Measurements from ENCODE around the gene IGHMBP2. TPM values are rescaled to one million over a fixed set of nuclear protein-coding genes. Genes with fewer than 3 reads are reported as not detected.
"Not testable (repeated sequence)": the region's sequence is repeated elsewhere in the genome, so short reads cannot be mapped to it uniquely, and the experiment has no call there.

The IGHMBP2 gene
- total RNA-seq, 1 donor from 2014 or later, result 18.1 TPM

DNA sequence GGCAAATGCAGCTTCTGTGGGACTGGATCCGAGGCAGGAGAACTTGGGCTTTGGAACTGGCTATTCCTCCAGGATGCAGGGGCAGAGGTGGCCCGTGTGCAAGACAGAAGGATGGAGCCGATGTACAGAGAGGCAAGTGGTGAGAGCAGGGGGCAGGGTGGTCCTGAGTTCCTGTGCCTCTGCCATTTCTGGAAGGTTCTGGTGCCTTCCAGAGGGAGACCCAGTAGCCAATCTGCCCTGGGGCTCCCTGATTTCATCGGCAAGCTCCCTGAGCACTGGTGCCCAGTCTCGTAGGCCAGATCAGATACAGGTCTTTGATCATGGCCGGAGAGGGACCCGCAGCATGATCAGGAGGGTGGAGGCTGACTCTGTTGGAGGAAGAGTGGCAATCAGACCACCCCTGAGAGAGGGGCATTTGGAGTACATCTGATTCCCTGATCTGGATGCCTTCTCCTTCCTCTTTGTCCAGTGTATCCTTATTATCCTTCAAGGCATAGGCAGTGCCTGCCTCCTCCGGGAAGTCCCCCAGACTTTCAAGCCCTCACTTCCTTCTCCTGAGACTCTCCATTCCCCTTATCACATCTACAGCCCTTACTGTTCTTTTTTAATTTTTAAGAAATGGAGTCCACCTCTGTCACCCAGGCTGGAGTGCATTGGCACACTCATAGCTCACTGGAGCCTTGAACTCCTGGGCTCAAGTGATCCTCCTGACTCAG, 67.4 kb downstream of the IGHMBP2 start:
- TF ChIP-seq, protein P1, sequence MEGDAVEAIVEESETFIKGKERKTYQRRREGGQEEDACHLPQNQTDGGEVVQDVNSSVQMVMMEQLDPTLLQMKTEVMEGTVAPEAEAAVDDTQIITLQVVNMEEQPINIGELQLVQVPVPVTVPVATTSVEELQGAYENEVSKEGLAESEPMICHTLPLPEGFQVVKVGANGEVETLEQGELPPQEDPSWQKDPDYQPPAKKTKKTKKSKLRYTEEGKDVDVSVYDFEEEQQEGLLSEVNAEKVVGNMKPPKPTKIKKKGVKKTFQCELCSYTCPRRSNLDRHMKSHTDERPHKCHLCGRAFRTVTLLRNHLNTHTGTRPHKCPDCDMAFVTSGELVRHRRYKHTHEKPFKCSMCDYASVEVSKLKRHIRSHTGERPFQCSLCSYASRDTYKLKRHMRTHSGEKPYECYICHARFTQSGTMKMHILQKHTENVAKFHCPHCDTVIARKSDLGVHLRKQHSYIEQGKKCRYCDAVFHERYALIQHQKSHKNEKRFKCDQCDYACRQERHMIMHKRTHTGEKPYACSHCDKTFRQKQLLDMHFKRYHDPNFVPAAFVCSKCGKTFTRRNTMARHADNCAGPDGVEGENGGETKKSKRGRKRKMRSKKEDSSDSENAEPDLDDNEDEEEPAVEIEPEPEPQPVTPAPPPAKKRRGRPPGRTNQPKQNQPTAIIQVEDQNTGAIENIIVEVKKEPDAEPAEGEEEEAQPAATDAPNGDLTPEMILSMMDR (IDR thresholded peaks at IDR 0.05), result no peak
- no peaks in the 10 kb centered on the region for H3K36me3 Mint-ChIP-seq (ENCODE audit: low read depth)
- no peaks in the 10 kb centered on the region for H3K4me1 Mint-ChIP-seq (ENCODE audit: low read depth)
- peak; percentile 56 for DNase-seq (ENCODE audit: low spot score)
- no peaks in the 10 kb centered on the region for H3K9me3 Mint-ChIP-seq (ENCODE audit: low read depth)
- H3K4me3 Mint-ChIP-seq (ENCODE audit: unreplicated experiment), result no peak overlapping the region
- no peak overlapping the region for H3K27ac Mint-ChIP-seq (ENCODE audit: unreplicated experiment)
- peaks cover 16% of the 10 kb centered on the region for H3K27me3 Mint-ChIP-seq (ENCODE audit: low read depth)

GRCh38 chr11:68973219-68973618, 69.5 kb downstream of the IGHMBP2 start:
- Mint-ChIP-seq H3K9me3 (ENCODE audit: low read depth) (no peaks in the 10 kb centered on the region), H3K27me3 (ENCODE audit: low read depth) (peaks cover 23% of the 10 kb centered on the region), H3K4me3 (ENCODE audit: unreplicated experiment) (no peak overlapping the region), H3K4me1 (ENCODE audit: low read depth) (no peaks in the 10 kb centered on the region), H3K36me3 (ENCODE audit: low read depth) (no peaks in the 10 kb centered on the region), H3K27ac (ENCODE audit: unreplicated experiment) (no peak overlapping the region)
- DNase-seq (ENCODE audit: low spot score), result peak; percentile 10
- TF ChIP-seq, protein P1 (IDR thresholded peaks at IDR 0.05), result no peak

- not testable (repeated sequence) for H3K4me3 Mint-ChIP-seq (ENCODE audit: unreplicated experiment); H3K36me3 Mint-ChIP-seq (ENCODE audit: low read depth); H3K27ac Mint-ChIP-seq (ENCODE audit: unreplicated experiment); H3K4me1 Mint-ChIP-seq (ENCODE audit: low read depth); H3K9me3 Mint-ChIP-seq (ENCODE audit: low read depth)
- peaks cover 25% of the 10 kb centered on the region for H3K27me3 Mint-ChIP-seq (ENCODE audit: low read depth)
- peak; percentile 9 for DNase-seq (ENCODE audit: low spot score)
Observed at GRCh38 chr11:68973706-68974105, 70.0 kb downstream of the IGHMBP2 start.

GRCh38 chr11:68974421-68975194, 70.9 kb downstream of the IGHMBP2 start:
- Mint-ChIP-seq H3K36me3 (ENCODE audit: low read depth) (no peaks in the 10 kb centered on the region), H3K27me3 (ENCODE audit: low read depth) (peaks cover 29% of the 10 kb centered on the region), H3K9me3 (ENCODE audit: low read depth) (no peaks in the 10 kb centered on the region), H3K4me1 (ENCODE audit: low read depth) (no peaks in the 10 kb centered on the region), H3K27ac (ENCODE audit: unreplicated experiment) (no peak overlapping the region), H3K4me3 (ENCODE audit: unreplicated experiment) (no peak overlapping the region)
- TF ChIP-seq, protein P1 (IDR thresholded peaks at IDR 0.05), result no peak
- DNase-seq (ENCODE audit: low spot score), result peak; percentile 77

GRCh38 chr11:68976095-68976494, 72.4 kb downstream of the IGHMBP2 start:
- Mint-ChIP-seq H3K4me1 (ENCODE audit: low read depth) (no peaks in the 10 kb centered on the region), H3K36me3 (ENCODE audit: low read depth) (no peaks in the 10 kb centered on the region), H3K27me3 (ENCODE audit: low read depth) (peaks cover 21% of the 10 kb centered on the region), H3K27ac (ENCODE audit: unreplicated experiment) (no peak overlapping the region), H3K4me3 (ENCODE audit: unreplicated experiment) (no peak overlapping the region), H3K9me3 (ENCODE audit: low read depth) (no peaks in the 10 kb centered on the region)
- DNase-seq (ENCODE audit: low spot score), result peak; percentile 9
- TF ChIP-seq, protein P1 (IDR thresholded peaks at IDR 0.05), result no peak
